ENCODE results near the gene GALNT17. TPM values are rescaled to one million over a fixed set of nuclear protein-coding genes. Genes with fewer than 3 reads are reported as not detected.

Gene GALNT17
- total RNA-seq, 1 experiment from 2014 or later, result not detected

- Histone ChIP-seq H3K4me2 (no peak overlapping the region), H3K4me3 (no peak overlapping the region), H2AFZ (no peak overlapping the region), H3K27ac (no peak overlapping the region), H4K20me1 (ENCODE audit: insufficient read depth) (no peaks in the 10 kb centered on the region), H3K36me3 (ENCODE audit: low read depth) (no peaks in the 10 kb centered on the region), H3K9me3 (ENCODE audit: insufficient read depth, low read depth) (no peaks in the 10 kb centered on the region), H3F3A (ENCODE audit: insufficient read depth, low read depth) (no peaks in the 10 kb centered on the region), H3K4me1 (replicated peaks; ENCODE audit: insufficient read depth) (no peaks in the 10 kb centered on the region), H3K79me2 (ENCODE audit: low read depth) (no peaks in the 10 kb centered on the region), H3K27me3 (ENCODE audit: insufficient read depth, low read depth) (peaks cover 54% of the 10 kb centered on the region), H3K9me2 (ENCODE audit: insufficient read depth) (no peaks in the 10 kb centered on the region)
- no peak for DNase-seq
- intact Hi-C loops (cut with micrococcal nuclease; ENCODE audit: unreplicated experiment), result no loop called here
- TF ChIP-seq CTCF (conservative IDR thresholded peaks at IDR 0.05) (no peak), EZH2 (IDR thresholded peaks at IDR 0.05; ENCODE audit: low read depth) (no peak)
- CTCF ChIA-PET, result no interaction called here
- BruUV-seq (replicated peaks), result no TSS peak
- POLR2A ChIA-PET (ENCODE audit: unreplicated experiment), result no interaction called here
These were observed 254.3 kb downstream of the GALNT17 start for GRCh38 chr7:71386152-71386785.

DNA sequence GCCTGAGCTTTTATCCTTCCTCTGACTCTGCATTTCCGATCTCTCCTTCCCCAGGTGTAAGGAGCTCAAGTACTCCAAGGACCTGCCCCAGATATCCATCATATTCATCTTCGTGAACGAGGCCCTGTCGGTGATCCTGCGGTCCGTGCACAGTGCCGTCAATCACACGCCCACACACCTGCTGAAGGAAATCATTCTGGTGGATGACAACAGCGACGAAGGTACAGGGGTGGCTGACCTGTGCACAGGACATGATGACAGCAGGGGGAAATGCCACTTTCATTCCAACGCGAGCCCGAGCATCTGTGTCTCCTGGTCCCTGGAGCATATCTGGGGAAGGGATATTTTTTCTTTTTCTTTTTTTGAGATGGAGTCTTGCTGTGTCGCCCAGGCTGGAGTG, 256.2 kb downstream of the GALNT17 start:
- H3K79me2 ChIP-seq (ENCODE audit: low read depth), result no peaks in the 10 kb centered on the region
- no TSS peak for BruUV-seq (replicated peaks)
- no peak overlapping the region for H3K27ac ChIP-seq
- no peaks in the 10 kb centered on the region for H3F3A ChIP-seq (ENCODE audit: insufficient read depth, low read depth)
- no peak overlapping the region for H3K4me3 ChIP-seq
- H3K9me3 ChIP-seq (ENCODE audit: insufficient read depth, low read depth), result no peaks in the 10 kb centered on the region
- no peak overlapping the region for H3K4me2 ChIP-seq
- TF ChIP-seq EZH2 (IDR thresholded peaks at IDR 0.05; ENCODE audit: low read depth) (no peak), CTCF (conservative IDR thresholded peaks at IDR 0.05) (no peak)
- no peaks in the 10 kb centered on the region for H4K20me1 ChIP-seq (ENCODE audit: insufficient read depth)
- H3K36me3 ChIP-seq (ENCODE audit: low read depth), result no peaks in the 10 kb centered on the region
- intact Hi-C loops (cut with micrococcal nuclease; ENCODE audit: unreplicated experiment), result no loop called here
- H3K9me2 ChIP-seq (ENCODE audit: insufficient read depth), result no peaks in the 10 kb centered on the region
- DNase-seq, result no peak
- no peaks in the 10 kb centered on the region for H3K4me1 ChIP-seq (replicated peaks; ENCODE audit: insufficient read depth)
- H3K27me3 ChIP-seq (ENCODE audit: insufficient read depth, low read depth), result peaks cover 54% of the 10 kb centered on the region
- POLR2A ChIA-PET (ENCODE audit: unreplicated experiment), result no interaction called here
- H2AFZ ChIP-seq, result no peak overlapping the region
- CTCF ChIA-PET, result no interaction called here

DNA sequence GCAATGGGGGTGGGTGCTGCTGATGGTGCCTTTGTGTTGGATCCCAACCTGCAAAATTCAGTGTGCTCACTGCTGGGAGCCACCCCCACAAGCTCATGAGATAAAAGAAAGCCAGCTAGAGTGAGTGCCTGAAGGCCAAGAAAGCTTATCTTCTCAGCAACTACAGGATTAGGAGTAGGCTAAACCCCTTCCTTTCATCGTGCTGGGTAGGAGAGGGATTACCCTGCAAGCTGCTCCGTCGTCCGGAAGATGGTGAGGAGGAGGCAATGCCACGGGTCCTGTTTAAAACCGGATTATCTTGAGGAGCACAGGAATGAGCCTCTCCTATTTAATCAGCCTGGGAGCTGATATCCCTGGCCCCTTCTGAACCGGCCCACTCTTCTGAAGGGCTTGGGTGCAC, 258.0 kb downstream of the GALNT17 start:
- H2AFZ ChIP-seq, result no peak overlapping the region
- H3K9me2 ChIP-seq (ENCODE audit: insufficient read depth), result no peaks in the 10 kb centered on the region
- H3K4me3 ChIP-seq, result no peak overlapping the region
- no peak overlapping the region for H3K27ac ChIP-seq
- no peak overlapping the region for H3K4me2 ChIP-seq
- H3K4me1 ChIP-seq (replicated peaks; ENCODE audit: insufficient read depth), result no peaks in the 10 kb centered on the region
- no peaks in the 10 kb centered on the region for H3K36me3 ChIP-seq (ENCODE audit: low read depth)
- no peak for TF ChIP-seq EZH2 (IDR thresholded peaks at IDR 0.05; ENCODE audit: low read depth)
- no peak for TF ChIP-seq CTCF (conservative IDR thresholded peaks at IDR 0.05)
- H3K27me3 ChIP-seq (ENCODE audit: insufficient read depth, low read depth), result peaks cover 43% of the 10 kb centered on the region
- no TSS peak for BruUV-seq (replicated peaks)
- H4K20me1 ChIP-seq (ENCODE audit: insufficient read depth), result no peaks in the 10 kb centered on the region
- DNase-seq, result no peak
- POLR2A ChIA-PET (ENCODE audit: unreplicated experiment), result no interaction called here
- H3K79me2 ChIP-seq (ENCODE audit: low read depth), result no peaks in the 10 kb centered on the region
- intact Hi-C loops (cut with micrococcal nuclease; ENCODE audit: unreplicated experiment), result no loop called here
- no peaks in the 10 kb centered on the region for H3F3A ChIP-seq (ENCODE audit: insufficient read depth, low read depth)
- CTCF ChIA-PET, result no interaction called here
- no peaks in the 10 kb centered on the region for H3K9me3 ChIP-seq (ENCODE audit: insufficient read depth, low read depth)
